Stimulated activated CD8-positive, alpha-beta memory T cell treated with anti-CD3 and anti-CD28 coated beads, Interleukin-12 subunit alpha, Interleukin-12 subunit beta, amount 100 ng/mL, for 24 hours (primary cell): ENCODE results near the gene NRG2.

Experiments used
- DNase-seq: peaks from one replicate; pipeline ENCODE4 v3.0.0-alpha.2; 2020; ENCODE audit errors: extremely low read depth

The NRG2 gene

DNA sequence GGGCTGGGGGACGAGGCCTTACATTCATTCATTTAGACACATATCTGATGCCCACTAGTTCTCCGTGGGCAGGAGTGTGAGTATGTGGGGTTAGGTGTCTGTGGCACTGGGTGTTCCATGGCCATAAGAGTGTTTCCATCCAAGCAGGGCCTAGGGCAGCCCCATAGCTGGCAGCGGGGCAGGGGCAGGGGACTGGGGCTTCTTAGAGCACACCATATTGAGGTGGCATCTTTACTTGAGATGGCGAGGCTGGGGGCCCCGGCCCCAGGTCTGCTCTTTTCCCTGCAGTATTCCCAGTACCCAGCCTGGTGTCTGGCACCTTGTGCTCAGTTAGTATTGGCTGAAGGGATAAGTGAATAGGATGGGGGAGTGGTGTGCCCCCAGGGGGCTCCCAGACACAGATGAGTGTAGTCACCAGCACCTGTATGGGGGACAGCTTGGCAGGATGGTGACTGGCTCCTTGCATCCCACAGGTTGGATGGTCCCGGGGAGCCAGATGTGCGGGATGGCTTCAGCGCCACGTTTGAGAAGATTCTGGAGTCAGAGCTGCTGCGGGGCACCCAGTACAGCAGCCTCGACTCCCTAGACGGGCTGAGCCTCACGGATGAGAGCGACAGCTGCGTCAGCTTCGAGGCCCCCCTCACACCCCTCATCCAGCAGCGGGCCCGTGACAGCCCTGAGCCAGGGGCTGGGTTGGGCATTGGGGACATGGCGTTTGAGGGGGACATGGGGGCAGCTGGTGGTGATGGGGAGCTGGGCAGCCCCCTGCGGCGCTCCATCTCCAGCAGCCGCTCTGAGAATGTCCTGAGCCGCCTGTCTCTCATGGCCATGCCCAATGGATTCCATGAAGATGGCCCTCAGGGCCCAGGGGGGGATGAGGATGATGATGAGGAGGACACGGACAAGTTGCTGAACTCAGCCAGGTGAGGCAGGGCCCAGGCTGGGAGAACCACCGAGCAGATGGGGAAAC is 230.0 kb downstream of the NRG2 start:
- DNase-seq: no peak

DNA sequence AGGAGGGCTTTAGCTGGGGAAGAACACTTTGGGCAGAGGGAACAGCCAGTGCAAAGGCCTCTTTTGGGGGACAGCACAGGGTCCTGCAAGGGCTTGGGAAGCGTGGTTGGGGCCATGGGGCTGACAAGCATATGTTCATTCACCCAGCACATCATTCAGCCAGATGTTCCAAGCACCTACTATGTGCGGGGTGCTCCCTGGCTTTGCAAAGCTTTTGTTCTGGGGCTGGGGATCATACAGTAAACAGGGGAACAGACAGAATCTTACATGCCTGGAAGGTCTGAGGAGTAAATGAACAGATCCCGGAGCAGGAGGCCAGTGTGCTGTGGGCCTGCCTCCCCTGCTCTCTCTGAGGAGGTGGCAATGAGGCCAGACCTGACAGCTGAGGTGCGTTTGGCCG is 230.8 kb downstream of the NRG2 start:
- no peak for DNase-seq

DNA sequence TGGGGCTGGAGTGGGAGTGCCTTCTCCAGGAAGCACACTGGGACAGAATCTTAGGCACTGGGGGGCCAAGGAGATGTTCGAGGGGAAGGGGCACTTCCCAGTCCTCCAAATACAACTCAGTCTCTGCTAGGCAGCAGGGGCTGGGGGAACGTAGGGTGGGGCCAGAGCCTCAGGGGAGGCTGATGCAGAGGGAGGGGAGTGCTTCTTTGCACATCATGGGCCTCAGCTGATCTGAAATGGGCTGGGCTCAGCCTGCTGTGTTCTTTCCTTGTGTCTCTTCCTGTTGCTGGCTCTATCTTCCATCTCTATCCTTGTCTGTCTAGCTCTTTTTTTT is 231.9 kb downstream of the NRG2 start:
- DNase-seq: no peak

DNA sequence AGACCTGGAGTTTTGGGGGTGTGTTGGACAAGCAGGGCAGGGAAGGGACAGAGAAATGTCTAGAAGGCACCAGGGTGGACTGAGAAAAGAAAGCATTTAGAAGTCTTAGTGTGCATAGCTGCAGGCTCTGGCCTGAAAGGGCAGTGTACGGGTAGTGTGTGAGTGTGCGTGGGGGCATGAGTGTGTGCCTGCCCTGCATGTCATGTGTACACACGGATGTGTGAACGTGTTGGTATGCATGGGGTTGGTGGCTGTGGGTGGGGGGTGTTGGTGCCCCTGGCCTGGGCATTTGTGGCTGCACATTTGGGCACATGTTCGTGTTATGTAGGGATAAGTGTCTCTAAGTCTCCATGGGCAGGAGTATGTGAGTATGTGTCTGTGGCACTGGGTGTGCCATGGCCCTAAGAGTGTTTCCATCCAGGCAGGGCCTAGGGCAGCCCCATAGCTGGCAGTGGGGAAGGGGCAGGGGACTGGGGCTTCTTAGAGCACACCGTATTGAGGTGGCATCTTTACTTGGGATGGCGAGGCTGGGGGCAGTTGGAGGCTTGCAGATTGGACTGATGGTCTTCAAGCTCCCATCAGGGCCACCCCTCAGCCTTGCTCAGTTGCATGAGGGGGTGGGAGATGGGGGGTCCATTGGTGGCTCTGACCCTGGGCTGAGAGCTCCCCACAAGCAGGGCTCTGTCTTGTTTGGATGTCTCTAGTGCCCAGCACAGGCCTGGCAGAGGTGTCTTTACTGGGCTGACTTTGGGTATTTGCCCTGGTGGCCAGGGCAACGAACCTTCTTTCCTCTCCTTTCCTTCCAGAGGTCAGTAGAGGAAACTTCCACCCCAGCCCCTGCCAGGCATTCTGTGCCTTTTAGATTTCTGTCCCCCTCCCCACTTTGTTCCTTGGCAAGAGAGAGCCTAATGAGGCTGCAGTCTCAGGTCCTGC is 232.5 kb downstream of the NRG2 start:
- DNase-seq: no peak

DNA sequence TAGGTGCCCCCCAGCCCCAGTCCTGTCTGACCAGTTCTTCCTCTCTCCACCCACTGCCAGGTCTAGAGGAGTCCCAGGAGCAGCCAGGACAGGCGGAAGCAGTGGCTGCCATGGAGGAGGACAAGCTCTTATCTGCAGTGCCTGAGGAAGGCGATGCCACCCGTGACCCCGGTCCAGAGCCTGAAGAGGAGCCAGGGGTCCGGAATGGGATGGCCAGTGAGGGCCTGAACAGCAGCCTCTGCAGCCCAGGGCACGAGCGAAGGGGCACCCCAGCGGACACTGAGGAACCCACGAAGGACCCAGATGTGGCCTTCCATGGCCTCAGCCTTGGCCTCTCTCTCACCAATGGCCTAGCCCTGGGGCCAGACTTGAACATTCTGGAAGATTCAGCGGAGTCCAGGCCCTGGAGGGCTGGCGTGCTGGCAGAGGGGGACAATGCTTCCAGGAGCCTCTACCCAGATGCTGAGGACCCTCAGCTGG is 233.7 kb downstream of the NRG2 start:
- DNase-seq: no peak

DNA sequence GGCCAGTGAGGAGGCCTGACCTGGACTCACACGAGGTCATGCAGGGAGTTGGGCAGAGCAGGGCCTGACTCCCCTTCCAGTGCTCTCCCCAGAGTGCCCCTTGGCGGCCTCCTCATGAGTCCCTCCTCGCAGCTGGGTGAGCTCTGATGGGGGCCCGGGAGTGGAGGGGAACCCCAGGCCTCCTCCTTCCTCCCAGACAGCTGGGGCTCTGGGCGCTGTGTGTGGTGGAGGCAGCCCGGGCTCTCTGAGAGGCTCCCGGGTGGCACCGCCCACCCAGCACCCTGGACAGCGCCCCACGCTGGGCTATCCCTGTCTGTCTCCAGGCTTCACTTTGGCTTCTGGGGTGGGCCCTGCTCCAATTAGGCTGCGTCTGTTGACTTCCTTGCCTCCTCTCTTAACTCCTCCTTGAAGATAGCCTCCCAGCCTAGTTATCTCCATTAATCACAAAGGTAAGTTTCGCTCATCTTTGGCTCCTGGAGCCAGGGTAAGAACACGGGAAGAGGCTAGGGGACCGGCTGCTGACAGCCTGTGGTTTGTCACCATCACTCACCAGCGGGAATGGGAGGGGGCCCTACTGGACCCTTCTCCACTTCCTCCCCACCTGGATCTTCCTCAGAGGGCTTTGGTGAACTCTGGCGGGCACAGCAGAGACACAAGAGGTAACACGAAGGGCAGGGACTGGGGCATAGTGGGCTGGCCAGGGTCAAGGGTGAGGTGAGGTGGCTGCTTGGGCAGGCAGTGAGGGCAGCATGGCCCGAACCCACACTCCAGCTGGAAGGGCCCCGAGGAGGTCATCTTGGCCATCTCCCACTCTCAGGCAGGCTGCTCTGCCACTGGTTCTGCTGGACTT is 234.4 kb downstream of the NRG2 start:
- no peak for DNase-seq

DNA sequence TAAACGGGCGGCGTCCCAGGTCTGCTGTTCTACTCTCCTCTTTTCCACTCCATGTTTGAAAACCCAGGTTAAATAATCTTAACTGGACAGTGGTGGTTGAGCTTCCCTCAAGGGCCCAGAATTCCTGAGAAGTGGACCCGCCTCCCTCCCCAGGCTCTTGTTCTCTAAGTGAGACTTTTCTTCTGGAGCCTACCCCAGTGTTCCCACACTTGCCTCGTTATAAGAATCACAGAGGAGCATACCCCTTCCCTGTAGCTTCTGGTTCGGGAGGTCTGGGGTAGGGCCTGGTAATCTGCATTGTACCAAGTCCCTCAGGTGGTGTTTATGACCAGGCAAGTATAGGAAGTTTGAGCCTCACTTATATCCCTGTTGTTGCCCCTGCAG is 235.5 kb downstream of the NRG2 start:
- DNase-seq: no peak

DNA sequence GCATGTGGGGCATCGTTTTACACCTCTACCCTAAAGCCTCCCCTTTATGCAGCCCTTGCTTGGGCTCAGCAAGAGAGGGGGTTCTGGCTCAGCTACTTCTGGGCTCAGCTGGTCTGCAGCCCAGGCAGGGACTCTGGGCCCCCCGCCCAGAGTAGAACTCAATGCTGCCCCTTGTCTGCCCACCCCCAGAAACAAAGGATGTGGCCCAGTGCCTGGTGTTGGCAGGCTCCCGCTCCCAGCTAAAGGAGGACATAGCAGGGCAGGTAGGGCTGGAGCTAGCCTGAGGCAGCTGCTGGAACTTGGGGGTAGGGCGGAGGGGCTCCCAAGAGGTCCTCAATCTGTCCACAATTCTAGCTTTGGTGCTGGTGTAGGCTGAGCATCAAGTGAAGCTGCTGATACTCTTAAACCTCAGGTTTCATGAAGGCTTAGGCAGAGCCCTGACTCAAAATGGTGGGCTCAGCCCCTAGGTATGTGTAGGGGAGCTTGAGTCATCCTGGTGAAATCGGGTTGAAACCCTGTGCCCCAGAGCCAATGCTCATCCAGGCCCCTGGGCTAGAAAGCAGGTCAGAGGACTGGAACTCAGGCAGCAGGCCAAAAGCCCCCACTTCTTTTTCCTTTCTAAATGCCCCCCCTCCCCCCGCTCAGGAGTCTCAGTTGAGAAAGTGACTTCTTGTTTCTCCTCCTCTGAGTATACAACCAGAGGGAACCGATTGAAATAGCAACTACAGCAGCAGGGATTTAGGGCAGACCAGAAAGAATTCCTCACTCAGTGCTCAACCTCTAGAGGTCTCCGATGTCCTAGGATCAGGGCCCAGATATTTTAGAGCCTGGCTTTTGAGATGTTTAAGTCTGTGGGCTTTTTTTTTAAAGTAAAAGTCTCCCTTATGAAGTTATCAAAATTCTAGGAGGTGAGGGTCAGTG is 236.1 kb downstream of the NRG2 start:
- DNase-seq: no peak

DNA sequence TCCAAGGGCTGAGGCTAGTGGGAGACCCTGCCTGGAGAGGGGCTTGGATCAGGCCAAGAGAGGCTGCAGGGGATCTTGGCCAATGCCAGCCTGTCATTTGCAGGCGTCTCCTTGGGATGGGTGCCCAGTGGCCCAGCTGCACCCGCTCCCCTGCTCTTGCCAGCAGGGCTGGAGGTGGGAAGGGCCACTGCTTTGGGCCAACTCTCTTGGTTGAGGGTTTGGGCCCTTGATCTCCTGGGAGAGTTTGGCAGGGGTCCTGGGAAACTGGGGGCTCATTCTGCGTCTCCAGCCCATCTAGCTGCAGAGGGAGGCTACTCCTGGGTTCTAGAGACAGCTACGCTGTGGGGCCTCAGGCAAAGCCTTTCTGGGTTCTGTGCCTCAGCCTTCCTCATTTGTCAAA is 237.0 kb downstream of the NRG2 start:
- no peak for DNase-seq

DNA sequence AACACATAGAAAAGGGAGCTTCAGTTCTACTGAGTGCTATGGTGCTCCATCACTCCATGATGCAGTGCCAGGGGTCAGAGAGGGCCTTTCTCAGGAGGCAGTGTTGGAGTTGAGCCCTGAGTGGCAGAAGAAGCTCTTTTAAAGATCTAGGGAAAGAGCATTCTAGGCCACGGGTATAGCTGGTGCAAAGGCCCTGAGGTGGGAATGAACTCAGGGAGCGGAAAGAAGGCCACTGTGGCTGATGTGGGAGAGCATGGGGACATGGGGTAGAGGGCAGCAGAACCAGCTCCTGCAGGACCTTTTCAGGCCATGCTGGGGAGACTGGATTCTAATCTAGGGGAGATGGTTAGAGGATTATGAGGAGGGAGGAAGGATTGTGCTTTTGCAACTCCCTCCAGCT is 237.6 kb downstream of the NRG2 start:
- DNase-seq: no peak

DNA sequence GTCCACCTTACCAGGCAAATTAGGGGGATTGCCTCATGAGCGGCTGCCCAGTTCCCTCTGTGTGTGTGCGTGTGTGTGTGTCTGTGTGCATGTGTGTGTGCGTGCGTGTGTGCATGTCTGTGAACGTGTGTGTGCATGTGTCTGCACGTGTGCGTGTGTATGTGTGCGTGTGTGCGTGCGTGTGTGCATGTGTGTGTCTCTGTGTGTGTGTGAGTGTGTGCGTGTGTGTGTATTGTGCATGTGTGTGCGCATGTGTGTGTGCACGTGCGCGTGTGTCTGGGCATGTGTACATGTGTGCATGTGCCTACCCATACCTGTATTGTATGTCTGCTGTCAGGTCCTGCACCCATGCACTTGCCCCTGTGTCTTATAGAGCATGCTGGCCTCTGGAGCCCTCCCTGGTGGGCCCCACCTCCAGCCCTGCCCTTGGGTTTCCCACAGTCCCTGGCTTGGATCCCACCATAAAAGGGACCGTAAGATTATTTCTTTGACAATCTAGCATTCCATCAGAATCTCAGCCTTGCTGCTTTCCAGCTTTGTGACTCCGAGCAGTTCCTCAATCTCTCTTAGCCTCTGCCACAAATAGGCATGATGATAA is 238.2 kb downstream of the NRG2 start:
- DNase-seq: no peak

DNA sequence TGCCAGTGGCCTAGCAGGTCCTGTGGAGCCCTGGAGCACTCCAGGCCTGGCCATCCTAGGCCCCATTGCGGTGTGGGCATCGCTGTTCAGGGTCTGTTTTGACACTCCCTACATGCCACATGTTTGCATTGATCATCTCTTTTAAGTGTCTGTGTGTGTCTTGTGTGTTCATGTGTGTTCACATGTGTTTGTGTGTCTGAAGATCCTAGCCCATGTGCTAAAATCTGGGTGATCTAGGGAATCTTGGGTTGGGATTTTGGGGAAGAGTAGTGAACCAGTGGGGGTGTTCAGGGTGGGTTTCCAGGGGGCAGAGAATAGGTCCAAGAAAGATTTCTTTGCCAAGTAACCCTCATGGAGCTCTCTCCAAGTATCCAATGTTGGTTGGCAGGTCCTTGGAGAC is 239.1 kb downstream of the NRG2 start:
- no peak for DNase-seq

DNA sequence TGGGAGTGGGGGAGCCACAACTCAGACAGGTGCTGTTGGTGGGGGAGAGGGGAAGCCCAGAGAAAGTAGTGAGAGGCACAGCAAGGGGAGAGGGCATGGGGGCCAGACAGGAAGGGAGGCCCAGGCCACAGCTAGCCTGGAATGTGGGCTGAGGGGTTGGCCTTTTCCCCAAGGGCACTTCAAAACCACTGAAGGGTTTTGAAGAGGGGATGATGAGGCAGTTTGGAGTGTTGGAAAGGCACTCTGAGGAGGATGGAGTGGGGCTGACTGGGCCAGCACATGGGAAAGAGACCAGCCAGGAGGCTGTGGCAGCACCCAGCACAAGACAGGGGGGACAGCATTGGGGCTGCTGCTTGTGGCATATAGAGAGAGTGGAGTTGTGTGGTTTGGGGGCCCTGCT is 243.7 kb downstream of the NRG2 start:
- DNase-seq: no peak

DNA sequence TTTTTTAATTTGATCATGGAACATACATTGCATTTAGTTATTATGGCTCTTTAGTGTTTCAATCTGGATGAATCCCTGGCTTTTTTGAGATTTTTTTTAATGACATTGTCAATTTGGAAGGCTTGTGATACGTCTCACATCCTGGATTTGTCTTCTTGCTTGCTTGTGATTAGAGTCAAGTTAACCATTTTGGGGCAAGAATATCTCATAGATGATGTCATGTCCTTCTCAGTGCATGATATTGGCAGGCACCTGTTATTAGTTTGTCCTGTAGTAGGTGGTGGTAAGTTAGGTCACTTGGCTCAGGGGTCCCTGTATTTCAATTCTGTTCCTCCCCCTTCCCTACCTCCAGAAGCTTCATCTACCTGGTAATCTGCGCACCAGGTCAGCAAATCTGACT is 244.2 kb downstream of the NRG2 start:
- no peak for DNase-seq

DNA sequence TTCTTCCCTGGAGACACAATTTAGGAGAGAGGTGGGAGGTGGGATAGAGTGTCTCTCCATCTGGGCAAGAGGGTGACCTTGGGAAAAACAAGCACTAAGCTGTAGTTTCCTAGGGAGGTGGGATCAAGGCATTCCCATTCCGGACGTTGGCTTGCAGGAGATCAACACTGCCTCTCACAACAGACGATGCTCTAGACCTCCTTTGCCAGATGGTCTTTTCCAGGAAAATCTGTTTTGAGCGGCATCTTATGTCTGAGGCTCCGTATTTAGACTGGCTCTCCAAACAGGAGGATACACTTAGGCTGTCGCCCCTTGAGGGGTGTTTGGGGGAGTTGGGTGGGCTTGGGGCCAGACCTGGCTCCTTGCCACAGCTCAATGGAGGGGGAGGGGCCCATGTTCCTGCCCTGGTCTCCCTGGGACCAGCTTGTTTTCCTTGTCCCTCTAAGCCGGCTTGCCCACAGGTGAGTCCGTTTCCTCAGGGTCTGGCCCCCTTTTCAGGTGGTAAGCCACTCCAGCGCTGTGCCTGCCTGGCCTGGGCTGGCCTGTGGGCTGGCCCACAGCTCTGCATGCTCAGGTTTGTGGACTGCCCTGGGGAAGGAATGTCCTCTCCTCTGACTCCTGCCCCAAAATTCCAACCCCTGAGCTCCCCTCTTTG is 245.1 kb downstream of the NRG2 start:
- no peak for DNase-seq

DNA sequence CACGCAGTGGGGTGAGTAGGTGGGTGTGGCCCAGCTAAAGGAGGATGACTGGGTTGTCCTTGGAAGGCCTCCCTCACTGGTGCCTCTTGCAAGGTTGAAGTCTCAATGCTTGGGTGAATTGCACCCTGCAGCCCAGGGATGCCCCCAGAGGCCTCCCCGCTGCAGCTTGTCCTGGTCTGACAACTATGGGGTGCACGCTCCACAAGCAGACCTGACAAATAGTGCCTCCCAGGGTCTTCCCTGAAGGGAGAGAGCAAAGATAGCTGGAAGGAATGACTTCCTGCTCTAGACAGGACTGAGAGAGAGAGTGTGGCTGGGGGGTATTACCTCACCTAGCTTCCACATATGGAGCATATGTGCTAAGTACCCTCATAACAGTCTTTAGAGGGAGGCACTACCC is 245.8 kb downstream of the NRG2 start:
- DNase-seq: no peak
